ENCODE results near the gene FKBP14. TPM values are rescaled to one million over a fixed set of nuclear protein-coding genes. Genes with fewer than 3 reads are reported as not detected.
"Not testable (repeated sequence)": the region's sequence is repeated elsewhere in the genome, so short reads cannot be mapped to it uniquely, and the experiment has no call there.

The FKBP14 gene
- total RNA-seq, 3 donors from 2014 or later (not counting 1 experiment from before 2014, with no cell fraction given): 11.1 to 13.4 (median 11.9) TPM

- no peaks in the 10 kb centered on the region for H3K36me3 Mint-ChIP-seq
- 95% methylated on average over 1 of the region's 1 CpG for WGBS (ENCODE audit: insufficient coverage)
- no peak overlapping the region for H3K27ac Mint-ChIP-seq
Observed at GRCh38 chr7:29962035-29962434, 64.5 kb downstream of the FKBP14 start.

DNA sequence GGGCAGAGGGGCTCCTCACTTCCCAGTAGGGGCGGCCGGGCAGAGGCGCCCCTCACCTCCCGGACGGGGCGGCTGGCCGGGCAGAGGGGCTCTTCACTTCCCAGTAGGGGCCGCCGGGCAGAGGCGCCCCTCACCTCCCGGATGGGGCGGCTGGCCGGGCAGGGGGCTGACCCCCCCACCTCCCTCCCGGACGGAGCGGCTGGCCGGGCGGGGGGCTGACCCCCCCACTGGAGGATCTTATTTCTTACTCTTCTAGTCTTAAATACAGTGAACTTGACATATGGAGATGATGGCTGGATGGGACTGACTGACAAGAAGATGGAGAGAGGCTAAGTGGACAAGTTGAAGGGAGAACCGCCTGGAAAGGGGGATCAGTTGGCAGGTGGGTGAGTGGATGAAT is 64.9 kb downstream of the FKBP14 start:
- ATAC-seq; H3K4me1 ChIP-seq (ENCODE audit: control insufficient read depth, insufficient read depth, low read length); DNase-seq; H3K36me3 ChIP-seq (ENCODE audit: control insufficient read depth, insufficient read depth, low read length); H3K4me3 Mint-ChIP-seq; H3K27me3 ChIP-seq (ENCODE audit: control insufficient read depth, insufficient read depth, low read length); H3K27me3 Mint-ChIP-seq (ENCODE audit: low read depth in 2 of 2); H3K27ac Mint-ChIP-seq; H3K27ac ChIP-seq (ENCODE audit: low read length); H3K4me3 ChIP-seq (ENCODE audit: low read length); intact Hi-C loops (cut with micrococcal nuclease); H3K9me3 ChIP-seq (ENCODE audit: control insufficient read depth, insufficient read depth, low read length); H3K36me3 Mint-ChIP-seq; H3K9me3 Mint-ChIP-seq: not testable (repeated sequence)
- peaks cover 10 to 22% of the 10 kb centered on the region in 2 donors for H3K4me1 Mint-ChIP-seq
- 92% methylated on average over 5 of the region's 19 CpGs for WGBS (ENCODE audit: insufficient coverage)

More at GRCh38 chr7:29962035-29962434, 64.5 kb downstream of the FKBP14 start:
- intact Hi-C loops (cut with micrococcal nuclease): no loop called here
- no peaks in the 10 kb centered on the region for H3K4me1 ChIP-seq (ENCODE audit: control insufficient read depth, insufficient read depth, low read length)
- H3K27ac ChIP-seq (ENCODE audit: low read length): no peak overlapping the region
- Mint-ChIP-seq H3K4me1 (peaks cover 6 to 18% of the 10 kb centered on the region in 2 donors), H3K9me3 (no peaks in the 10 kb centered on the region), H3K4me3 (no peak overlapping the region), H3K27me3 (ENCODE audit: low read depth in 2 of 2) (no peaks in the 10 kb centered on the region)
- no peaks in the 10 kb centered on the region for H3K36me3 ChIP-seq (ENCODE audit: control insufficient read depth, insufficient read depth, low read length)
- ATAC-seq (no peak), DNase-seq (no peak)
- TF ChIP-seq CTCF (IDR thresholded peaks at IDR 0.05): no peak
- H3K4me3 ChIP-seq (ENCODE audit: low read length): no peak overlapping the region
- no peaks in the 10 kb centered on the region for H3K27me3 ChIP-seq (ENCODE audit: control insufficient read depth, insufficient read depth, low read length)
- no peaks in the 10 kb centered on the region for H3K9me3 ChIP-seq (ENCODE audit: control insufficient read depth, insufficient read depth, low read length)

Other genes starting within 250 kb of the FKBP14 start
- gene WIPF3, start 220.2 kb downstream of the FKBP14 start, total RNA-seq: not detected
- gene SCRN1, start 36.9 kb downstream of the FKBP14 start, total RNA-seq: 10 to 100 TPM; 23.4 to 31.3 (median 26.9) TPM
- 10 to 100 TPM in 2 of 3 donors, 1 to 10 TPM in 1; 8.7 to 12.8 (median 11.8) TPM for gene PLEKHA8, start 1.7 kb upstream of the FKBP14 start, total RNA-seq
- 10 to 100 TPM; 31.6 to 37.3 (median 32.8) TPM for gene MTURN, start 108.3 kb upstream of the FKBP14 start, total RNA-seq

Measured in natural killer cell (primary cell).